HK-2 (cell line): ENCODE measurements around the gene RASSF10.

Experiments
- DNase-seq: peaks from one replicate; pipeline ENCODE4 v3.0.0-alpha.2; 2018; ENCODE audit not compliant: unreplicated experiment

The RASSF10 gene

GRCh38 chr11:12994476-12994875 lies 14.6 kb upstream of the RASSF10 start:
- no peak for DNase-seq

GRCh38 chr11:12995188-12995587 lies 13.9 kb upstream of the RASSF10 start:
- DNase-seq: no peak

GRCh38 chr11:12995823-12996222 lies 13.3 kb upstream of the RASSF10 start:
- DNase-seq: no peak

- no peak for DNase-seq
Observed at GRCh38 chr11:12997168-12997567, 11.9 kb upstream of the RASSF10 start.

- no peak for DNase-seq
Observed at GRCh38 chr11:12998336-12998735, 10.8 kb upstream of the RASSF10 start.

- no peak for DNase-seq
Observed at GRCh38 chr11:12999597-12999996, 9.5 kb upstream of the RASSF10 start.

- no peak for DNase-seq
Observed at GRCh38 chr11:13000116-13000515, 9.0 kb upstream of the RASSF10 start.

- DNase-seq: no peak
Observed at GRCh38 chr11:13000721-13001120, 8.4 kb upstream of the RASSF10 start.

- no peak for DNase-seq
Observed at GRCh38 chr11:13003736-13004493, 5.2 kb upstream of the RASSF10 start.

GRCh38 chr11:13007182-13008060 lies 1.7 kb upstream of the RASSF10 start:
- no peak for DNase-seq

- DNase-seq: no peak
Observed at GRCh38 chr11:13008061-13008435, 1.1 kb upstream of the RASSF10 start.

GRCh38 chr11:13009476-13009920 lies 382 bp downstream of the RASSF10 start:
- no peak for DNase-seq

- DNase-seq: peak; percentile 41
Observed at GRCh38 chr11:13009921-13010748, 1.0 kb downstream of the RASSF10 start.

GRCh38 chr11:13010749-13011465 lies 1.8 kb downstream of the RASSF10 start:
- no peak for DNase-seq

GRCh38 chr11:13011466-13012055 lies 2.4 kb downstream of the RASSF10 start:
- DNase-seq: no peak

GRCh38 chr11:13012056-13012661 lies 3.0 kb downstream of the RASSF10 start:
- DNase-seq: no peak

GRCh38 chr11:13013054-13013488 lies 4.0 kb downstream of the RASSF10 start:
- no peak for DNase-seq

- no peak for DNase-seq
Observed at GRCh38 chr11:13015753-13016152, 6.6 kb downstream of the RASSF10 start.

- no peak for DNase-seq
Observed at GRCh38 chr11:13016415-13016814, 7.3 kb downstream of the RASSF10 start.

GRCh38 chr11:13019313-13019712 lies 10.2 kb downstream of the RASSF10 start:
- no peak for DNase-seq

- DNase-seq: no peak
Observed at GRCh38 chr11:13023423-13023822, 14.3 kb downstream of the RASSF10 start.
